ENCODE data around the gene EIF1. TPM values are rescaled to one million over a fixed set of nuclear protein-coding genes. Genes with fewer than 3 reads are reported as not detected.

Gene EIF1
- total and polyA plus RNA-seq, 2 experiments from 2014 or later = 180 to 989 TPM

DNA sequence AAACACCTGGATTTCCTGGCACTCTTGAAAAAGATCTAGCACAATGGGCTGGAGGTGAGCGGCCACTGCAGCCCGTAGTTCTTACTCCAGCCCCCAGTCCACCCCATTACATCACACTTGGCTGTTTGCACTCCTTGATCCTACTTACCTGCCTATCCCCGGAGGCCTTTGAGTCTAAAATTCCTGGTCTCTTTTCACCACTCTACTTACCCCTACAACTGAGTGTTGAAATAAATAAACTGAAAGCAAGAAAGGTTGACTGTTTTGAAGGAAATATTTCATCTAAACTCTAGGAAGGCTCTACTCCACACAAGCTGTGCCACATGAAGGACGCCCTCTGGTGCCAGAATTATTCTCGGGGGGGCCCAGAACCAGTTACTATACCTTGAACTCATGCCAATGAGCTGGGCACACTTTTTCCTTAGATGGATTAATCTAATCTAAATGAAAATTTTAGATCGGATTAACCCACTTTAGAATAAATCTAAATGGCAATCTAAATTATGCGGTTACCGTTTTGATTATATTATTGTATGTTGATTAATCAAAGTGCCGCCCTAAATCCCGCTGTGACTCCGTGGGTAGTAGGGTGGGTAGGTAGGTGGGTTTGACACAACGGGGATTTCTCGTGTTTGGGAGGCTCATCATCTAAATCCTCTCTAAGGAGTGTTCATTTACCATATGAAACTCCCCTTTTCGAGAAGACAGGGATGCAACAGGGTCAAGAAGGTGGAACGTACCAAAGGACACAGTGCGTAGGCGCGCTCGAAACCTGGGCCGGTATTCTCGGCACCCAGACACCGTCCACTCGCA, 651 bp upstream of the EIF1 start:
- Histone ChIP-seq H4K20me1 (ENCODE audit: insufficient read depth, poor library complexity, severe bottlenecking) (peaks cover 36% of the 10 kb centered on the region), H3K79me2 (peaks cover 27% of the 10 kb centered on the region), H3K4me3 (peak overlapping the region; percentile 19), H3K27ac (peak overlapping the region; percentile 91), H3K9me3 (ENCODE audit: low read depth) (no peaks in the 10 kb centered on the region), H3K4me1 (ENCODE audit: insufficient read depth) (peaks cover 17% of the 10 kb centered on the region), H3K9me2 (replicated peaks; ENCODE audit: insufficient read depth) (no peaks in the 10 kb centered on the region), H3K27me3 (no peaks in the 10 kb centered on the region), H3K4me2 (peak overlapping the region; percentile 78), H2AFZ (peak overlapping the region; percentile 37), H3K36me3 (replicated peaks; ENCODE audit: insufficient read depth, low read depth) (peaks cover 16% of the 10 kb centered on the region)
- DNase-seq (ENCODE audit: low spot score) = peak; percentile 69
- 7% methylated on average over 23 of the region's 23 CpGs for WGBS (ENCODE audit: low lambda C conversion rate, missing lambda C conversion rate)
- TF ChIP-seq EZH2 (IDR thresholded peaks at IDR 0.05; ENCODE audit: borderline replicate concordance) (no peak), EZH2phosphoT487 (IDR thresholded peaks at IDR 0.05; ENCODE audit: low read depth, severe bottlenecking, unreplicated experiment) (no peak)
- TF ChIP-seq, protein P1, sequence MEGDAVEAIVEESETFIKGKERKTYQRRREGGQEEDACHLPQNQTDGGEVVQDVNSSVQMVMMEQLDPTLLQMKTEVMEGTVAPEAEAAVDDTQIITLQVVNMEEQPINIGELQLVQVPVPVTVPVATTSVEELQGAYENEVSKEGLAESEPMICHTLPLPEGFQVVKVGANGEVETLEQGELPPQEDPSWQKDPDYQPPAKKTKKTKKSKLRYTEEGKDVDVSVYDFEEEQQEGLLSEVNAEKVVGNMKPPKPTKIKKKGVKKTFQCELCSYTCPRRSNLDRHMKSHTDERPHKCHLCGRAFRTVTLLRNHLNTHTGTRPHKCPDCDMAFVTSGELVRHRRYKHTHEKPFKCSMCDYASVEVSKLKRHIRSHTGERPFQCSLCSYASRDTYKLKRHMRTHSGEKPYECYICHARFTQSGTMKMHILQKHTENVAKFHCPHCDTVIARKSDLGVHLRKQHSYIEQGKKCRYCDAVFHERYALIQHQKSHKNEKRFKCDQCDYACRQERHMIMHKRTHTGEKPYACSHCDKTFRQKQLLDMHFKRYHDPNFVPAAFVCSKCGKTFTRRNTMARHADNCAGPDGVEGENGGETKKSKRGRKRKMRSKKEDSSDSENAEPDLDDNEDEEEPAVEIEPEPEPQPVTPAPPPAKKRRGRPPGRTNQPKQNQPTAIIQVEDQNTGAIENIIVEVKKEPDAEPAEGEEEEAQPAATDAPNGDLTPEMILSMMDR (IDR thresholded peaks at IDR 0.05; ENCODE audit: poor library complexity) = peak; percentile 49

DNA sequence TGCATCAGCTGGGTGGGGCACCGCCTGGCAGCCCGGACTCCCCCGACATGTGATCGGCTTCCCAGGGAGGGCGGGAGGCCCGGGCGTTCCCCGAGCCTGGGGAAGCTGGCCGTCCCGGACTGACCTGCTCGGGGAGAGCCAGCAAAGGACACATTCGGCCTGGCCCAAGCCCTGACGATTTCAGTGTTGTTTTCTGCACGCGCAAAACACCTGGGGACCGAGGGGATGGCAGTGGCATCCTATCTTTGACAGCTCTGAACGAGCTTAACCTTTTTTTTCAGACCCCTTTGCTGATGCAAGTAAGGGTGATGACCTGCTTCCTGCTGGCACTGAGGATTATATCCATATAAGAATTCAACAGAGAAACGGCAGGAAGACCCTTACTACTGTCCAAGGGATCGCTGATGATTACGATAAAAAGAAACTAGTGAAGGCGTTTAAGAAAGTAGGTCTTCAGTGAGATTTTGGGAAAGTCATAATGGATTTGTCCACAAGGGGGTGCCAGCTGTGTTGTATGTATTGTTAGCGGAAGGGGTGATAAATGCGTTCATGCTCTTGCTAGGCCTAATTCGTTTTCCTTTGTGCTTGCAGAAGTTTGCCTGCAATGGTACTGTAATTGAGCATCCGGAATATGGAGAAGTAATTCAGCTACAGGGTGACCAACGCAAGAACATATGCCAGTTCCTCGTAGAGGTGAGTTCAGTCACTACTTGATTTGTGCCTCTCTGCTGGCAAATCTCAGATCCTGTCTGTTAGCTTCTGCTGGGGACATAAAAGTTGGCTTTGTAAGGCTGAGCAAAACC, 1.0 kb downstream of the EIF1 start:
- Histone ChIP-seq H3K27ac (peak overlapping the region; percentile 91), H3K27me3 (no peaks in the 10 kb centered on the region), H3K4me2 (peak overlapping the region; percentile 93), H3K79me2 (peaks cover 27% of the 10 kb centered on the region), H3K4me3 (peak overlapping the region; percentile 55), H4K20me1 (ENCODE audit: insufficient read depth, poor library complexity, severe bottlenecking) (peaks cover 36% of the 10 kb centered on the region), H3K36me3 (replicated peaks; ENCODE audit: insufficient read depth, low read depth) (peaks cover 16% of the 10 kb centered on the region), H3K9me2 (replicated peaks; ENCODE audit: insufficient read depth) (no peaks in the 10 kb centered on the region), H3K4me1 (ENCODE audit: insufficient read depth) (peaks cover 17% of the 10 kb centered on the region), H3K9me3 (ENCODE audit: low read depth) (no peaks in the 10 kb centered on the region), H2AFZ (no peak overlapping the region)
- TF ChIP-seq EZH2phosphoT487 (IDR thresholded peaks at IDR 0.05; ENCODE audit: low read depth, severe bottlenecking, unreplicated experiment) = no peak
- TF ChIP-seq, protein P1 (IDR thresholded peaks at IDR 0.05; ENCODE audit: poor library complexity) = peak; percentile 62
- peak; percentile 70 for DNase-seq (ENCODE audit: low spot score)
- WGBS (ENCODE audit: low lambda C conversion rate, missing lambda C conversion rate) = 6% methylated on average over 27 of the region's 27 CpGs

DNA sequence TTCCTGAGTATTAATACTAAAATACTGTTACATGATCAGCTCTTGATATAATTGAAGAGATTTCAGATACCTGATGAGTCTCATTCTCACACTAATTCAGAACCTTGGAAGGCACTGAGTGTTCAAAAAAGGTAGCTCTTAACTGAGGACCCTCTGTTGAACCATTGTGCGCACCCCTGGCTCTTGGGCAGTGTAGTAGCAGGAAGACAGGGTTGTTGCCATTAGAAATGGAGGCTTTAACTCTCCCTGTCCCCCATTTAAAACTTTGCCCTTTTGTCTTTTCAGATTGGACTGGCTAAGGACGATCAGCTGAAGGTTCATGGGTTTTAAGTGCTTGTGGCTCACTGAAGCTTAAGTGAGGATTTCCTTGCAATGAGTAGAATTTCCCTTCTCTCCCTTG, 1.8 kb downstream of the EIF1 start:
- H4K20me1 ChIP-seq (ENCODE audit: insufficient read depth, poor library complexity, severe bottlenecking) = peaks cover 36% of the 10 kb centered on the region
- peaks cover 17% of the 10 kb centered on the region for H3K4me1 ChIP-seq (ENCODE audit: insufficient read depth)
- H2AFZ ChIP-seq = no peak overlapping the region
- peak overlapping the region; percentile 93 for H3K4me2 ChIP-seq
- peak overlapping the region; percentile 55 for H3K4me3 ChIP-seq
- no peaks in the 10 kb centered on the region for H3K9me3 ChIP-seq (ENCODE audit: low read depth)
- no peak for DNase-seq (ENCODE audit: low spot score)
- TF ChIP-seq EZH2phosphoT487 (IDR thresholded peaks at IDR 0.05; ENCODE audit: low read depth, severe bottlenecking, unreplicated experiment) (no peak), EZH2 (IDR thresholded peaks at IDR 0.05; ENCODE audit: borderline replicate concordance) (no peak)
- TF ChIP-seq, protein P1 (IDR thresholded peaks at IDR 0.05; ENCODE audit: poor library complexity) = no peak
- WGBS (ENCODE audit: low lambda C conversion rate, missing lambda C conversion rate) = 93% methylated on average over 2 of the region's 2 CpGs
- H3K79me2 ChIP-seq = peaks cover 27% of the 10 kb centered on the region
- H3K27me3 ChIP-seq = no peaks in the 10 kb centered on the region
- H3K9me2 ChIP-seq (replicated peaks; ENCODE audit: insufficient read depth) = no peaks in the 10 kb centered on the region
- peaks cover 16% of the 10 kb centered on the region for H3K36me3 ChIP-seq (replicated peaks; ENCODE audit: insufficient read depth, low read depth)
- peak overlapping the region; percentile 91 for H3K27ac ChIP-seq
